Fibroblast of lung (primary cell): ENCODE measurements around the gene AGBL4. TPM values are rescaled to one million over a fixed set of nuclear protein-coding genes. Genes with fewer than 3 reads are reported as not detected.

Experiments used
- DNase-seq, 2 donors: peaks; one replicate each; pipeline versions ENCODE4 v3.0.0 to v3.0.0-alpha.2; 2010; ENCODE audit warnings: low read depth in 2 of 2
- H2AFZ ChIP-seq: 2 replicates; pipeline ENCODE4 v1.5.1; 2012; ENCODE audit warnings: low read length, control low read depth, inconsistent platforms
- H3K27ac ChIP-seq: 2 replicates; pipeline ENCODE4 v1.5.1; 2011; ENCODE audit warnings: low read length, control low read depth; ENCODE audit not compliant: insufficient read depth
- H3K27me3 ChIP-seq: 2 replicates; pipeline ENCODE4 v1.5.1; 2011; ENCODE audit warnings: mild to moderate bottlenecking, low read length; ENCODE audit not compliant: control insufficient read depth, insufficient read depth
- H3K36me3 ChIP-seq: 2 replicates; pipeline ENCODE4 v1.5.1; 2011; ENCODE audit warnings: low read length; ENCODE audit not compliant: control insufficient read depth, insufficient read depth
- H3K4me1 ChIP-seq: 2 replicates; pipeline ENCODE4 v1.5.1; 2011; ENCODE audit warnings: low read length; ENCODE audit not compliant: control insufficient read depth, insufficient read depth; ENCODE audit errors: extremely low read depth
- H3K4me2 ChIP-seq: 2 replicates; pipeline ENCODE4 v1.5.1; 2011; ENCODE audit warnings: low read length, control low read depth; ENCODE audit not compliant: insufficient read depth; ENCODE audit errors: extremely low read depth
- H3K4me3 ChIP-seq, 4 experiments: fragments of 200-600 bp in 1 of 4; sonication (generic) in 1 of 4; replicated peaks in 1 of 4; 2 replicates each; pipeline ENCODE4 v1.5.1; 2011 to 2016; ENCODE audit warnings: low read length in 4 of 4, low read depth in 3 of 4, mild to moderate bottlenecking in 3 of 4, control low read depth in 2 of 4, inconsistent platforms in 1 of 4, mixed read lengths in 1 of 4; ENCODE audit not compliant: insufficient read depth in 1 of 4; ENCODE audit errors: control extremely low read depth in 1 of 4
- H3K79me2 ChIP-seq: 2 replicates; pipeline ENCODE4 v1.5.1; 2012; ENCODE audit warnings: mild to moderate bottlenecking, low read length, inconsistent platforms; ENCODE audit not compliant: control insufficient read depth, insufficient read depth
- H3K9ac ChIP-seq: 2 replicates; pipeline ENCODE4 v1.5.1; 2011; ENCODE audit warnings: mild to moderate bottlenecking, low read length, control low read depth; ENCODE audit not compliant: insufficient read depth
- H3K9me3 ChIP-seq: 2 replicates; pipeline ENCODE4 v1.5.1; 2012; ENCODE audit warnings: low read depth, low read length; ENCODE audit not compliant: control insufficient read depth, insufficient read depth
- H4K20me1 ChIP-seq: 2 replicates; pipeline ENCODE4 v1.5.1; 2011; ENCODE audit warnings: low read length; ENCODE audit not compliant: control insufficient read depth, insufficient read depth; ENCODE audit errors: extremely low read depth
- CTCF ChIP-seq, 2 donors: IDR thresholded peaks in 1 of 2; conservative IDR thresholded peaks in 1 of 2; 1 replicate in 1 of 2; 2 replicates in 1 of 2; pipeline ENCODE4 v1.5.1; 2011 to 2012; ENCODE audit warnings: low read length in 2 of 2, control low read depth in 1 of 2, inconsistent platforms in 1 of 2, low read depth in 1 of 2, mild to moderate bottlenecking in 1 of 2
- EZH2 ChIP-seq: IDR thresholded peaks from 2 replicates; pipeline ENCODE4 v1.5.1; 2012; ENCODE audit warnings: low read length, control low read depth, mild to moderate bottlenecking; ENCODE audit errors: missing control alignments
- polyA plus RNA-seq, 2 donors: library from polyadenylated mRNA; depleted of rRNA in 1 of 2; stranded (reverse) in 1 of 2; unstranded in 1 of 2; fragments of >200 nt; gene quantifications; 2 replicates each; pipeline ENCODE4 v1.2.1, GENCODE V29; 2011 to 2012; ENCODE audit warnings: missing spikeins in 1 of 2
- total RNA-seq: library from RNA; depleted of rRNA; stranded (reverse); fragments of >200 nt; gene quantifications from 2 replicates; pipeline ENCODE4 v1.2.1, GENCODE V29; 2014

AGBL4 gene
- total and polyA plus RNA-seq, 2 donors (not counting 1 experiment from before 2014, with no cell fraction given): not detected

GRCh38 chr1:48739091-48739490 is 1284.7 kb downstream of the AGBL4 start:
- no peaks in the 10 kb centered on the region for H4K20me1 ChIP-seq
- no peaks in the 10 kb centered on the region for H3K27me3 ChIP-seq
- no peak for DNase-seq
- no peaks in the 10 kb centered on the region for H3K9me3 ChIP-seq
- no peak overlapping the region for H3K9ac ChIP-seq
- no peaks in the 10 kb centered on the region for H3K36me3 ChIP-seq
- TF ChIP-seq CTCF (conservative IDR thresholded peaks at IDR 0.05 in 1 of 2, IDR thresholded peaks at IDR 0.05 in 1 of 2; ENCODE audit: low read depth in 1 of 2, low read length in 2 of 2) (no peak), EZH2 (no peak)
- no peak overlapping the region for H3K4me2 ChIP-seq
- no peaks in the 10 kb centered on the region for H3K79me2 ChIP-seq
- H3K4me1 ChIP-seq: no peaks in the 10 kb centered on the region
- no peak overlapping the region for H2AFZ ChIP-seq
- H3K27ac ChIP-seq: no peak overlapping the region
- H3K4me3 ChIP-seq: no peak overlapping the region

GRCh38 chr1:48738356-48738755 is 1285.4 kb downstream of the AGBL4 start:
- Histone ChIP-seq H4K20me1 (no peaks in the 10 kb centered on the region), H3K27me3 (no peaks in the 10 kb centered on the region), H3K79me2 (no peaks in the 10 kb centered on the region), H3K4me3 (no peak overlapping the region), H3K9ac (no peak overlapping the region), H3K27ac (no peak overlapping the region), H3K4me2 (no peak overlapping the region), H2AFZ (no peak overlapping the region), H3K9me3 (no peaks in the 10 kb centered on the region), H3K4me1 (no peaks in the 10 kb centered on the region), H3K36me3 (no peaks in the 10 kb centered on the region)
- TF ChIP-seq EZH2: no peak
- no peak for TF ChIP-seq CTCF (conservative IDR thresholded peaks at IDR 0.05 in 1 of 2, IDR thresholded peaks at IDR 0.05 in 1 of 2; ENCODE audit: low read depth in 1 of 2, low read length in 2 of 2)
- no peak for DNase-seq

GRCh38 chr1:48735796-48736195 is 1288.0 kb downstream of the AGBL4 start:
- Histone ChIP-seq H4K20me1 (no peaks in the 10 kb centered on the region), H3K27me3 (no peaks in the 10 kb centered on the region), H3K27ac (no peak overlapping the region), H3K4me2 (no peak overlapping the region), H3K4me3 (no peak overlapping the region), H3K79me2 (no peaks in the 10 kb centered on the region), H3K36me3 (no peaks in the 10 kb centered on the region), H3K4me1 (no peaks in the 10 kb centered on the region), H2AFZ (no peak overlapping the region), H3K9ac (no peak overlapping the region), H3K9me3 (no peaks in the 10 kb centered on the region)
- TF ChIP-seq CTCF (conservative IDR thresholded peaks at IDR 0.05 in 1 of 2, IDR thresholded peaks at IDR 0.05 in 1 of 2; ENCODE audit: low read depth in 1 of 2, low read length in 2 of 2) (no peak), EZH2 (no peak)
- no peak for DNase-seq
